Tibial nerve (tissue), 4 donors: ENCODE measurements around the gene JAKMIP1. TPM values are rescaled to one million over a fixed set of nuclear protein-coding genes. Genes with fewer than 3 reads are reported as not detected.

Source experiments
- DNase-seq, 2 donors: peaks; one replicate each; pipeline ENCODE4 v3.0.0-alpha.2; 2019; ENCODE audit warnings: low spot score in 2 of 2
- H3K27ac ChIP-seq, 4 donors: fragments of 200-600 bp; sonication (generic) in 3 of 4; one replicate each; pipeline ENCODE4 v1.5.1; 2017 to 2019; ENCODE audit warnings: mild to moderate bottlenecking in 1 of 4
- H3K27me3 ChIP-seq, 2 donors: fragments of 200-600 bp; sonication (generic) in 1 of 2; one replicate each; pipeline versions ENCODE4 v1.5.1 to v1.6.0; 2017 to 2019
- H3K36me3 ChIP-seq, 3 donors: fragments of 200-600 bp; sonication (generic); one replicate each; pipeline ENCODE4 v1.5.1; 2018 to 2019
- H3K4me1 ChIP-seq, 4 donors: fragments of 200-600 bp; sonication (generic) in 3 of 4; one replicate each; pipeline ENCODE4 v1.5.1; 2017 to 2019
- H3K4me3 ChIP-seq, 4 donors: fragments of 200-600 bp; sonication (generic) in 3 of 4; one replicate each; pipeline ENCODE4 v1.5.1; 2017 to 2019; ENCODE audit warnings: mild to moderate bottlenecking in 1 of 4, moderate library complexity in 1 of 4
- H3K9me3 ChIP-seq, 4 donors: fragments of 200-600 bp; sonication (generic) in 3 of 4; one replicate each; pipeline ENCODE4 v1.5.1; 2017 to 2019
- CTCF ChIP-seq, 5 experiments: fragments of 200-600 bp in 3 of 5; fragments of 450-650 bp in 2 of 5; sonication (generic) in 3 of 5; IDR thresholded peaks; one replicate each; pipeline ENCODE4 v1.5.1; 2016 to 2019; ENCODE audit warnings: antibody characterized with exemption in 5 of 5, mild to moderate bottlenecking in 3 of 5, moderate library complexity in 2 of 5
- EP300 ChIP-seq, 2 donors: sonication (generic); formaldehyde crosslinking; IDR thresholded peaks; one replicate each; pipeline ENCODE4 v1.6.1; 2017; ENCODE audit warnings: antibody characterized with exemption in 2 of 2, mild to moderate bottlenecking in 1 of 2
- POLR2A ChIP-seq, 2 donors: fragments of 450-650 bp; IDR thresholded peaks; one replicate each; pipeline ENCODE4 v1.6.1; 2017; ENCODE audit warnings: antibody characterized with exemption in 2 of 2, mild to moderate bottlenecking in 2 of 2, moderate library complexity in 2 of 2
- WGBS, 2 donors: methylation state at CpG; one replicate each; pipeline ENCODE4 v1.1.5; 2018; 5-methylcytosine and 5-hydroxymethylcytosine counted together
- total RNA-seq, 4 donors: library from RNA; depleted of rRNA; stranded (reverse); fragments of >200 nt; gene quantifications; one replicate each; pipeline ENCODE4 v1.1.0, GENCODE V29; 2016

Gene JAKMIP1
- total RNA-seq, 4 donors from 2014 or later, result 0.30 to 2.5 (median 1.2) TPM

GRCh38 chr4:6011271-6011671, 189.1 kb downstream of the JAKMIP1 start:
- H3K4me1 ChIP-seq, result peaks cover 0 to 5% (median 0%) of the 10 kb centered on the region in 4 donors
- no peak overlapping the region for H3K4me3 ChIP-seq
- H3K27ac ChIP-seq, result no peak overlapping the region
- no peaks in the 10 kb centered on the region for H3K9me3 ChIP-seq
- TF ChIP-seq EP300 (IDR thresholded peaks at IDR 0.05), result no peak
- TF ChIP-seq CTCF (IDR thresholded peaks at IDR 0.05), result no peak
- TF ChIP-seq POLR2A (IDR thresholded peaks at IDR 0.05), result no peak
- no peaks in the 10 kb centered on the region for H3K36me3 ChIP-seq
- peaks cover 0 to 31% of the 10 kb centered on the region in 2 donors for H3K27me3 ChIP-seq
- no peak for DNase-seq
- WGBS, 2 donors, result 56 to 63% methylated on average over 11 to 12 of the region's 12 CpGs

GRCh38 chr4:6010789-6011188, 189.6 kb downstream of the JAKMIP1 start:
- Histone ChIP-seq H3K27me3 (peaks cover 0 to 31% of the 10 kb centered on the region in 2 donors), H3K27ac (no peak overlapping the region), H3K36me3 (no peaks in the 10 kb centered on the region), H3K9me3 (no peaks in the 10 kb centered on the region), H3K4me3 (no peak overlapping the region), H3K4me1 (peaks cover 0 to 5% (median 0%) of the 10 kb centered on the region in 4 donors)
- DNase-seq, result no peak
- no peak for TF ChIP-seq EP300 (IDR thresholded peaks at IDR 0.05)
- no peak for TF ChIP-seq CTCF (IDR thresholded peaks at IDR 0.05)
- TF ChIP-seq POLR2A (IDR thresholded peaks at IDR 0.05), result no peak
- 67 to 75% methylated on average over 3 of the region's 3 CpGs for WGBS, 2 donors

GRCh38 chr4:6009452-6009851, 190.9 kb downstream of the JAKMIP1 start:
- Histone ChIP-seq H3K27ac (no peak overlapping the region), H3K4me3 (no peak overlapping the region), H3K27me3 (peaks cover 0 to 31% of the 10 kb centered on the region in 2 donors), H3K9me3 (no peaks in the 10 kb centered on the region), H3K36me3 (no peaks in the 10 kb centered on the region), H3K4me1 (peaks cover 0 to 5% (median 0%) of the 10 kb centered on the region in 4 donors)
- WGBS, 2 donors, result 48 to 50% methylated on average over 8 of the region's 8 CpGs
- TF ChIP-seq POLR2A (IDR thresholded peaks at IDR 0.05) (no peak), EP300 (IDR thresholded peaks at IDR 0.05) (no peak), CTCF (IDR thresholded peaks at IDR 0.05) (no peak)
- no peak for DNase-seq

- Histone ChIP-seq H3K4me1 (peaks cover 0 to 5% (median 0%) of the 10 kb centered on the region in 4 donors), H3K4me3 (no peak overlapping the region), H3K27me3 (peaks cover 0 to 31% of the 10 kb centered on the region in 2 donors), H3K27ac (no peak overlapping the region), H3K9me3 (no peaks in the 10 kb centered on the region), H3K36me3 (no peaks in the 10 kb centered on the region)
- TF ChIP-seq EP300 (IDR thresholded peaks at IDR 0.05) (no peak), POLR2A (IDR thresholded peaks at IDR 0.05) (no peak), CTCF (IDR thresholded peaks at IDR 0.05) (no peak)
- 82 to 87% methylated on average over 19 of the region's 19 CpGs for WGBS, 2 donors
- no peak for DNase-seq
These were observed 191.5 kb downstream of the JAKMIP1 start for GRCh38 chr4:6008766-6009385.

- Histone ChIP-seq H3K36me3 (no peaks in the 10 kb centered on the region), H3K27ac (no peak overlapping the region), H3K4me1 (peaks cover 0 to 5% (median 0%) of the 10 kb centered on the region in 4 donors), H3K9me3 (no peaks in the 10 kb centered on the region), H3K4me3 (no peak overlapping the region), H3K27me3 (peaks cover 0 to 31% of the 10 kb centered on the region in 2 donors)
- DNase-seq, result no peak
- 19 to 63% methylated on average over 15 to 34 of the region's 54 CpGs for WGBS, 2 donors
- no peak for TF ChIP-seq POLR2A (IDR thresholded peaks at IDR 0.05)
These were observed 192.2 kb downstream of the JAKMIP1 start for GRCh38 chr4:6008092-6008551.
